ENCODE results near the gene MRPS18C. TPM values are rescaled to one million over a fixed set of nuclear protein-coding genes. Genes with fewer than 3 reads are reported as not detected.

MRPS18C gene
- total RNA-seq, 6 experiments from 2014 or later: 22.4 to 29.1 (median 24.1) TPM

DNA sequence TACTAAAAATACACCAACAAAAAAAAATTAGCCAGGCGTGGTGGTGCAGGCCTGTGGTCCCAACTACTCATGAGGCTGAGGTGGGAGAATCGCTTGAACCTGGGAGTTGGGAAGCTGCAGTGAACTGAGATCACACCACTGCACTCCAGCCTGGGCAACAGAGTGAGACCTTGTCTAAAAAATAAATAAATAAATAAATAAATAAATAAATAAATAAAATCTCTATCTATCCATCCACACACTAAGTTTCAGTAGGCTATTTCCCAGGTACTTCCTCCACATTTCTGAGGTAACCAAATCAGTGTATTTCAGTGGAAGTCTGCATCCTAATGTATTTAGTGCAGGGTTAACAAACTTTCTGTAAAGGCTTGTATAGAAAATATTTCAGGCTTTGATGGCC, 18.1 kb downstream of the MRPS18C start:
- 100% methylated on average over 2 of the region's 2 CpGs for WGBS (ENCODE audit: insufficient coverage, low coverage, low lambda C conversion rate, missing lambda C conversion rate)
- intact Hi-C loops (cut with DNase I): no loop called here
- no peaks in the 10 kb centered on the region for H3K27me3 ChIP-seq
- H3K27ac ChIP-seq: no peak overlapping the region
- H3K9me3 ChIP-seq: no peaks in the 10 kb centered on the region
- no peak for ATAC-seq
- no peaks in the 10 kb centered on the region for H3K4me1 ChIP-seq
- TF ChIP-seq POLR2A (IDR thresholded peaks at IDR 0.05) (no peak), CTCF (IDR thresholded peaks at IDR 0.05) (no peak)
- peaks cover 0 to 7% (median 0%) of the 10 kb centered on the region in 4 donors for H3K36me3 ChIP-seq
- H3K4me3 ChIP-seq: no peak overlapping the region
- DNase-seq: no peak

GRCh38 chr4:83484500-83485461, 28.9 kb downstream of the MRPS18C start, which contains the start of gene ABRAXAS1:
Gene ABRAXAS1, minus strand, starts transcription at chr4:83485100. Its CDS starts 28 bp downstream, at chr4:83485072.
- intact Hi-C loops (cut with DNase I): no loop called here
- Histone ChIP-seq H3K9me3 (no peaks in the 10 kb centered on the region), H3K27ac (peak within 1 kb of the TSS; percentile 59 to 74 (median 65)), H3K4me3 (peak within 1 kb of the TSS; percentile 75 to 86 (median 82)), H3K4me1 (peaks cover 0 to 17% (median 2%) of the 10 kb centered on the region in 4 donors), H3K36me3 (no peaks in the 10 kb centered on the region), H3K27me3 (no peaks in the 10 kb centered on the region)
- WGBS (ENCODE audit: insufficient coverage, low coverage, low lambda C conversion rate, missing lambda C conversion rate): under 1% methylated on average over 48 of the region's 93 CpGs
- ATAC-seq (peak; percentile 99 to 100 (median 99)), DNase-seq (peak; percentile 94 to 95 (median 95))
- TF ChIP-seq CTCF (IDR thresholded peaks at IDR 0.05) (no peak), POLR2A (IDR thresholded peaks at IDR 0.05) (peak; percentile 80)

- intact Hi-C loops (cut with DNase I): no loop called here
- Histone ChIP-seq H3K27me3 (no peaks in the 10 kb centered on the region), H3K4me1 (peaks cover 0 to 17% (median 2%) of the 10 kb centered on the region in 4 donors), H3K36me3 (no peaks in the 10 kb centered on the region), H3K27ac (no peak overlapping the region), H3K9me3 (no peaks in the 10 kb centered on the region), H3K4me3 (no peak overlapping the region)
- 44% methylated on average over 3 of the region's 3 CpGs for WGBS (ENCODE audit: insufficient coverage, low coverage, low lambda C conversion rate, missing lambda C conversion rate)
- peak in 1 of 4 donors; percentile 5 for ATAC-seq
- DNase-seq: no peak
- TF ChIP-seq POLR2A (IDR thresholded peaks at IDR 0.05): no peak
- no peak for TF ChIP-seq CTCF (IDR thresholded peaks at IDR 0.05)
Measured at GRCh38 chr4:83486457-83487129, 30.7 kb downstream of the MRPS18C start.

DNA sequence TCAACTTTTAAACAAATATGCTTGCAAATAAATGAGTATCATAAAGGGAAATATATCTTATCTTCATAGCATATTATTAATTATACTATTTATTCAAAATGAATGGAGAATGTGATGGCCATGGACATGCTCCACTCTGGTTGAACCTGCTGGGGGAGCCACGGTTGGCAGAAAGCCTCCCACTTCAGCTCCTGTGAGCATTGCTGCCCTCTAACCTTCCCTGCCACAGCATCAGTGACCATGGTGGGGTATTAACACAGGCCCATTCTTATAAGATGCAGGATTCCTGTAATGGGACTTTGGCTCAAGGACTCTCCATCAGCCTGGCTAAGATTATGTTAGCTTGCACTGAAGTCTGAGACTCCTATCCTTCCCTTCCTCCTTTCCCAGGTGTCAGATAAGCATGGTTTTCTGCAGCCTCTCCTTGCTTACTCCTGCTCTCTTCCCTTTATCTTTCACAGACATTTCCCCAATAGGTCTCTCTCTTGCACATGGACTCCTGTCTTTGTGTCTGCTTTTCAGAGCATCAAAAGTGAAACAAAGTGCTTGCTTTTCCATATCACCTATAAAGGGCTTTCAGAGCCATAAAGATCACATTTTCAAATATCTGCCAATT, 34.0 kb downstream of the MRPS18C start:
- DNase-seq (no peak), ATAC-seq (no peak)
- intact Hi-C loops (cut with DNase I): no loop called here
- 0% methylated on average over 1 of the region's 1 CpG for WGBS (ENCODE audit: insufficient coverage, low coverage, low lambda C conversion rate, missing lambda C conversion rate)
- H3K4me3 ChIP-seq: no peak overlapping the region
- H3K9me3 ChIP-seq: no peaks in the 10 kb centered on the region
- no peaks in the 10 kb centered on the region for H3K36me3 ChIP-seq
- peaks cover 0 to 17% (median 2%) of the 10 kb centered on the region in 4 donors for H3K4me1 ChIP-seq
- no peaks in the 10 kb centered on the region for H3K27me3 ChIP-seq
- TF ChIP-seq CTCF (IDR thresholded peaks at IDR 0.05) (no peak), POLR2A (IDR thresholded peaks at IDR 0.05) (no peak)
- H3K27ac ChIP-seq: no peak overlapping the region

All from right lobe of liver (tissue), 6 donors.